ENCODE measurements around the gene ANTXRL. TPM values are rescaled to one million over a fixed set of nuclear protein-coding genes. Genes with fewer than 3 reads are reported as not detected.
"Not testable (repeated sequence)": the region's sequence is repeated elsewhere in the genome, so short reads cannot be mapped to it uniquely, and the experiment has no call there.

Gene ANTXRL
- total RNA-seq, 2 experiments from 2014 or later, result not detected

- DNase-seq (no peak), ATAC-seq (ENCODE audit: low read depth) (no peak)
- no peaks in the 10 kb centered on the region for H3K9me3 Mint-ChIP-seq
- no peaks in the 10 kb centered on the region for H3K36me3 Mint-ChIP-seq
- no peak overlapping the region for H3K4me3 Mint-ChIP-seq
- peaks cover 5% of the 10 kb centered on the region for H3K4me1 Mint-ChIP-seq
- no peak overlapping the region for H3K27ac Mint-ChIP-seq
- H3K27me3 Mint-ChIP-seq, result peaks cover 16% of the 10 kb centered on the region
- POLR2A ChIA-PET, result no interaction called here
Measured at GRCh38 chr10:46306516-46307184, 19.9 kb downstream of the ANTXRL start.

GRCh38 chr10:46307281-46308112 lies 20.7 kb downstream of the ANTXRL start:
- POLR2A ChIA-PET, result no interaction called here
- Mint-ChIP-seq H3K27ac (no peak overlapping the region), H3K4me1 (peaks cover 3% of the 10 kb centered on the region), H3K4me3 (no peak overlapping the region), H3K27me3 (peaks cover 16% of the 10 kb centered on the region), H3K9me3 (no peaks in the 10 kb centered on the region), H3K36me3 (no peaks in the 10 kb centered on the region)
- DNase-seq, result peak; percentile 19
- ATAC-seq (ENCODE audit: low read depth), result no peak

- ATAC-seq (ENCODE audit: low read depth), result no peak
Measured at GRCh38 chr10:46308113-46308415, 21.3 kb downstream of the ANTXRL start.

GRCh38 chr10:46308666-46309450 lies 22.1 kb downstream of the ANTXRL start:
- Mint-ChIP-seq H3K27ac (no peak overlapping the region), H3K9me3 (no peaks in the 10 kb centered on the region), H3K4me3 (no peak overlapping the region), H3K27me3 (peaks cover 16% of the 10 kb centered on the region), H3K4me1 (no peaks in the 10 kb centered on the region), H3K36me3 (no peaks in the 10 kb centered on the region)
- ATAC-seq (ENCODE audit: low read depth) (no peak), DNase-seq (no peak)
- POLR2A ChIA-PET, result no interaction called here

More at GRCh38 chr10:46308113-46308415, 21.3 kb downstream of the ANTXRL start:
- H3K27me3 Mint-ChIP-seq, result peaks cover 16% of the 10 kb centered on the region
- H3K27ac Mint-ChIP-seq, result no peak overlapping the region
- POLR2A ChIA-PET, result no interaction called here
- H3K36me3 Mint-ChIP-seq, result no peaks in the 10 kb centered on the region
- H3K9me3 Mint-ChIP-seq, result no peaks in the 10 kb centered on the region
- H3K4me1 Mint-ChIP-seq, result no peaks in the 10 kb centered on the region
- no peak for DNase-seq
- H3K4me3 Mint-ChIP-seq, result no peak overlapping the region

GRCh38 chr10:46309511-46310142 lies 22.8 kb downstream of the ANTXRL start:
- Mint-ChIP-seq H3K4me3 (no peak overlapping the region), H3K4me1 (no peaks in the 10 kb centered on the region), H3K27ac (no peak overlapping the region), H3K27me3 (peaks cover 14% of the 10 kb centered on the region), H3K9me3 (no peaks in the 10 kb centered on the region), H3K36me3 (no peaks in the 10 kb centered on the region)
- DNase-seq (no peak), ATAC-seq (ENCODE audit: low read depth) (no peak)
- POLR2A ChIA-PET, result no interaction called here

GRCh38 chr10:46310143-46310514 lies 23.3 kb downstream of the ANTXRL start:
- Mint-ChIP-seq H3K36me3 (no peaks in the 10 kb centered on the region), H3K4me1 (no peaks in the 10 kb centered on the region)
- POLR2A ChIA-PET, result no interaction called here

GRCh38 chr10:46310851-46311250 lies 24.1 kb downstream of the ANTXRL start:
- Mint-ChIP-seq H3K9me3 (no peaks in the 10 kb centered on the region), H3K4me1 (no peaks in the 10 kb centered on the region), H3K27me3 (peaks cover 6% of the 10 kb centered on the region), H3K4me3 (no peak overlapping the region), H3K36me3 (no peaks in the 10 kb centered on the region), H3K27ac (no peak overlapping the region)
- ATAC-seq (ENCODE audit: low read depth) (no peak), DNase-seq (peak; percentile 24)
- POLR2A ChIA-PET, result no interaction called here

More at GRCh38 chr10:46310143-46310514, 23.3 kb downstream of the ANTXRL start:
- Mint-ChIP-seq H3K27me3 (peaks cover 12% of the 10 kb centered on the region), H3K4me3 (no peak overlapping the region), H3K9me3 (no peaks in the 10 kb centered on the region), H3K27ac (no peak overlapping the region)
- no peak for ATAC-seq (ENCODE audit: low read depth)
- DNase-seq, result peak; percentile 23

GRCh38 chr10:46311501-46311951 lies 24.7 kb downstream of the ANTXRL start:
- ATAC-seq (ENCODE audit: low read depth) (no peak), DNase-seq (no peak)
- no peaks in the 10 kb centered on the region for H3K4me1 Mint-ChIP-seq
- no peaks in the 10 kb centered on the region for H3K9me3 Mint-ChIP-seq
- no peak overlapping the region for H3K27ac Mint-ChIP-seq
- POLR2A ChIA-PET, result no interaction called here
- H3K27me3 Mint-ChIP-seq, result no peaks in the 10 kb centered on the region
- no peak overlapping the region for H3K4me3 Mint-ChIP-seq
- H3K36me3 Mint-ChIP-seq, result no peaks in the 10 kb centered on the region

GRCh38 chr10:46311961-46312431 lies 25.2 kb downstream of the ANTXRL start:
- H3K9me3 Mint-ChIP-seq; H3K4me1 Mint-ChIP-seq; H3K27ac Mint-ChIP-seq; POLR2A ChIA-PET; H3K36me3 Mint-ChIP-seq; ATAC-seq (ENCODE audit: low read depth); H3K4me3 Mint-ChIP-seq; H3K27me3 Mint-ChIP-seq; DNase-seq: not testable (repeated sequence)

- Mint-ChIP-seq H3K4me3 (no peak overlapping the region), H3K27ac (no peak overlapping the region), H3K9me3 (no peaks in the 10 kb centered on the region), H3K27me3 (peaks cover 5% of the 10 kb centered on the region), H3K4me1 (no peaks in the 10 kb centered on the region), H3K36me3 (no peaks in the 10 kb centered on the region)
- POLR2A ChIA-PET, result no interaction called here
- DNase-seq (peak; percentile 25), ATAC-seq (ENCODE audit: low read depth) (no peak)
Measured at GRCh38 chr10:46312953-46313352, 26.2 kb downstream of the ANTXRL start.

GRCh38 chr10:46314071-46314470 lies 27.3 kb downstream of the ANTXRL start:
- POLR2A ChIA-PET, result no interaction called here
- Mint-ChIP-seq H3K4me1 (no peaks in the 10 kb centered on the region), H3K27ac (no peak overlapping the region), H3K36me3 (no peaks in the 10 kb centered on the region), H3K27me3 (peaks cover 5% of the 10 kb centered on the region), H3K4me3 (no peak overlapping the region), H3K9me3 (no peaks in the 10 kb centered on the region)
- DNase-seq, result no peak
- no peak for ATAC-seq (ENCODE audit: low read depth)

GRCh38 chr10:46315071-46315860 lies 28.5 kb downstream of the ANTXRL start:
- H3K9me3 Mint-ChIP-seq; DNase-seq; H3K27me3 Mint-ChIP-seq; H3K4me3 Mint-ChIP-seq; POLR2A ChIA-PET; H3K4me1 Mint-ChIP-seq; ATAC-seq (ENCODE audit: low read depth); H3K36me3 Mint-ChIP-seq; H3K27ac Mint-ChIP-seq: not testable (repeated sequence)

- Mint-ChIP-seq H3K9me3 (no peaks in the 10 kb centered on the region), H3K27me3 (peaks cover 5% of the 10 kb centered on the region), H3K4me3 (no peak overlapping the region), H3K36me3 (no peaks in the 10 kb centered on the region), H3K27ac (no peak overlapping the region), H3K4me1 (no peaks in the 10 kb centered on the region)
- POLR2A ChIA-PET, result no interaction called here
- ATAC-seq (ENCODE audit: low read depth) (no peak), DNase-seq (no peak)
Measured at GRCh38 chr10:46317370-46317769, 30.6 kb downstream of the ANTXRL start.

Measured in activated naive CD8-positive, alpha-beta T cell treated with anti-CD3 and anti-CD28 coated beads, Interleukin-2, amount 10 ng/mL, durations not matched to agents 7 days and 5 days (primary cell).